HG02571 (cell line): Measurements from ENCODE around the gene TRMT61A.

ENCODE experiments used
- ATAC-seq: cut with Tn5 transposase; IDR thresholded peaks from one replicate; pipeline ENCODE4 v1.9.1; 2021; ENCODE audit warnings: mild to moderate bottlenecking, moderate library complexity; ENCODE audit not compliant: unreplicated experiment

TRMT61A gene

DNA sequence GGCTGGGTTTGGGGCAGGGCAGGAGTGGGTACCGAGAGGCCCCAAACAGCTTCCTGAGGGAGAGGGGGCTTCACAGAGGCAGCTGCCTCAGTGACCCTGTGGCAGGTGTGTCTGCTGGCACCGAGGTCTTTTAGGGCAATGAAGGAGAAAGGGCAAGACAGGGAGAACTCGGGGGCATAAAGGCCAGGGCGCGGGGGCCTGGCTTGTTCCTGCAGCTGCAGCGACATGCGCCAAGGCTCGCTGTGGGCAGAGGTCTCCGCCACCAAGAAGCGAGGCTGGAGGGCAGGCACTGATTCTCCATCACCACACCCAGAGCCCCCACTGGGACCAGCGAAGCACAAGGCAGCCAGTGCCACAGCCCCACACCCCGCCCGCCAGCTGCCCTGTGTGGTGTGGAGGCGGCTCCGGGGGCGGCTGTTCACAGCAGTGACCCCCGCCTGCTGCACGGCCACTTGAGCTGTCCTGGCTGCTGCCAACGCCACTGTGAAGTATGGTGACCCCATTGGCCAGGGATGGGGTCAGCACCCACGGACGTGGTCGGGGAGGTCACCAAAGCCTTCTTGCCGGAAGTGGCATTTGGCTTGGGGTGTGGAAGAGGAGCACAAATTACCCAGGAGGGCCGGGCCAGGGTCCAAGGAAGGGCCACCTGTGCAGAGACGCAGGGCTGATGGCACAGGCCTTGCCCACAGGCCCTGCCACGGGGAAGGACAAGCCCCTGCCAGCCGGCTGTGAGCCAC, 17.1 kb downstream of the TRMT61A start:
- ATAC-seq = no peak

DNA sequence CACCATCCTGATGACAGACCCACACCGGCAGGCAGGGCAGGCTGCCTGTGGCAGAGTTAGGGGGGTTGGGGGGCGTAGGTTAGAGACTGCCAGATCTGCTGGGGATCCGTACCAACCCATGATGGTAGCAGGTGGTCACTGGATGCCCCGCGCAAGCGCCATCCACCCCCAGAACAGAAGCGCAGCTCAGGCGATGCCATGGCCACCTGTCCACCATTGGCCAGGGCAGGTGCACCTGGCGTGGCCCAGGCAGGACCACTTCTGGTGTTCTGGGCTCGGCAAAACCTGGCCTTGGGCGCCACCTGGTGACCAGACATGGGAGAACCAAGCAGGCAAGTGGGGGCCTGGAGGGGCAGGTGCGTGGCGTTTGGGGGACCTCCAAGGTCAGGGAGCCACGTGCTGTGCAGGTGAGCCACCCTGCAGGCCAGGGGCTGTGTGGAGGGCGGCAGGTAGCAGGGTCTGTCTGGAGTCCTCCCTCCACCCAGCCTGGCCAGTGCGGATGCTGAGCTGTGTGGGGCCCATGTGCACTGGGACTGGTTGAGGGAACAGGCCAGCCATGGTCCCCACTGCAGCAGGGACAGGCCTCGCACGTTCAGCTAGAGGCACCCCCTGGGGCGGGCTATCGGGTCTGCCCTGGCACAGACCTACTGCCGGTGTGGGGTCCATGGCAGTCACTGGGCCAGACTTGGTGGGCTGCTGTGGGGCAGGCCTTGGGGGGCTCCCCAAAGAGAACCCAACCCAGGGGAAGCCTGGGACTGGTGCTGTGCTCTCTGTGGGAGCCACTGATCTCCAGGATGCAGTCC, 17.9 kb downstream of the TRMT61A start:
- ATAC-seq = no peak

DNA sequence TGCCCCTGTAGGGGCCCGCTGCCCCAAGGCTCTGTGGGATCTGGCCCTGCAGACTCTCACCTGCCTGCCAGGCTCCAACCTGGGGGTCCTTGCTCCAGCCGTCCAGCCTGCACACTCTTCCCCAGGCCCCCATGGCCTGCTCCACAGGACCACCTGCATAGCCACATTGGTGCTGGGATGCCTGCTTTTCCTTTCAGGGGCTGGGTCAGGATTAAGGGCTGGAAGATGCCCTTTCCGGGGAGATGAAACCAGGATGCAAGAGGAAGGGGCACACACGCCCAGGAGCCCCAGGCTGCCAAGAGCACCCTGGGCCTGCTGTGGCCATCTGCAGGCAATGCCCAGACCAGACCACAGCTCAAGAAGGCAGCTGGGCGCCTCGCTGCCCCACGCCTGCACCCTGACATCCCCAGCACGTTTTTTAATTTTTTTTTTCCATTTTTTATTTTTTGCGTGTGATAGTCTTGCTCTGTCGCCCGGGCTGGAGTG, 18.5 kb downstream of the TRMT61A start:
- ATAC-seq = no peak

DNA sequence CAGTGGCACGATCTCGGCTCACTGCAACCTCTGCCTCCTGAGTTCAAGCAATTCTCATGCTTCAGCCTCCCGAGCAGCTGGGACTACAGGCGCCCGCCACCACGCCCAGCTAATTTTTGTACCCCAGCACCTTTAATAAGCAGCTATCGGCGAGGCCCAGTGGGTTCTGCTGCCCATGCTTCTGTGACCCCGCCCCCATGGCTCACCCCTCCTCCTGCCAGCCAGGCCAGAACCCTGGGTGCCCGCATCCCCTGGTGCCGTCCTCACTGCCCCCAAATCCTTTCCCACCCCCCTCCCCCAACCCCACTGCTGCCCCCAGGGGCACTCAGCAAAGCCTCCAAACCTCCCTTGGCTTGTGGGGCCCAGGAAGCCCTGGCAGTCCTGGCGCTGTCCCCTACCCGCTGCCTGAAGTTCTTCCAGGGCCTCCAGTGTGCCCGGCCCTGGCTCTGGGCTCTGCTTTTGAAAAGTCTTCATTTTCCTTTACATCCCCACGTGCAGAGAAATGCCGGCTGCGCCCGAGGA, 19.0 kb downstream of the TRMT61A start:
- no peak for ATAC-seq

DNA sequence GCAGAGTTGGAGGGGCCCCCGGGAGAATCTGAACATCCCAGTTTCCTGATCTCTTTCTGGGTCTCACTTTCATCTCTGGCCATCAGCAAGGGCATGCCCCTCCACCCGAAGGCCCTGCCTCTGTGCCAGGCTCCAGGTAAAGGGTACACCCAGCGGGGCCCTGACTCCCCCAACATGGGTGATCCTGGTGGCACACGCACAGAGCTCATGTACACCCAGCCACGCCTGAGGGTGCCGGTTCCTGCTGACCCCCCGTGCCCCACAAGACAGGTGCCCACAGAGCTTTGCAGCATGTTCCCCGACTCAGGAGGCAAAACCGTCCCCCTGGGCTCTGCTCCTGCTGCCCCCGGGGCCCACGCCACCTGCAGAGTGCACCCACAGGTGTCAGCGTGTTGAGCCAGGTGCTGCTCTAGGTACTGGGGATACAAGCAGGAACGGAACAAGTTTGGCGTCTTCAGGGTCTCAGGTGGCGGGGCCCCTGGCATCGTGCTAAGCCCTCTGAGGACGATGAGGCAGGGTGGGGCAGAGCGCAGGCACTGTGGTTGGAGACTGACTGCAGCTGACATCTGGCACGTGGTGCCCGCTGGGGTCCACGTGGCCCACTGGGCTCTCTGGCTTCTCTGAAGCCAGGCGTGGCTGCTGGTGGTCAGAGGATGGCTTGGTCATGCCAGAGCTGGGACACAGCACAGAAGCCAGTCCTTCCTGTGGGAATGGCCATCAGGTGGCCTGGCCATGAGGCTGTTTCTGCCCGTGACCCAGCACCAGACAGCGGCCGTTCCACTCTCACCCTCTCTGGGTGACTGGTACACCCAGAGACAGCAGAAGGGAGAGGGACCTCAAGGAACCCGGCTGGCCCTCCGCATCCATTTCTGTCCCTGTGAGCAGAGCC, 19.7 kb downstream of the TRMT61A start:
- no peak for ATAC-seq

DNA sequence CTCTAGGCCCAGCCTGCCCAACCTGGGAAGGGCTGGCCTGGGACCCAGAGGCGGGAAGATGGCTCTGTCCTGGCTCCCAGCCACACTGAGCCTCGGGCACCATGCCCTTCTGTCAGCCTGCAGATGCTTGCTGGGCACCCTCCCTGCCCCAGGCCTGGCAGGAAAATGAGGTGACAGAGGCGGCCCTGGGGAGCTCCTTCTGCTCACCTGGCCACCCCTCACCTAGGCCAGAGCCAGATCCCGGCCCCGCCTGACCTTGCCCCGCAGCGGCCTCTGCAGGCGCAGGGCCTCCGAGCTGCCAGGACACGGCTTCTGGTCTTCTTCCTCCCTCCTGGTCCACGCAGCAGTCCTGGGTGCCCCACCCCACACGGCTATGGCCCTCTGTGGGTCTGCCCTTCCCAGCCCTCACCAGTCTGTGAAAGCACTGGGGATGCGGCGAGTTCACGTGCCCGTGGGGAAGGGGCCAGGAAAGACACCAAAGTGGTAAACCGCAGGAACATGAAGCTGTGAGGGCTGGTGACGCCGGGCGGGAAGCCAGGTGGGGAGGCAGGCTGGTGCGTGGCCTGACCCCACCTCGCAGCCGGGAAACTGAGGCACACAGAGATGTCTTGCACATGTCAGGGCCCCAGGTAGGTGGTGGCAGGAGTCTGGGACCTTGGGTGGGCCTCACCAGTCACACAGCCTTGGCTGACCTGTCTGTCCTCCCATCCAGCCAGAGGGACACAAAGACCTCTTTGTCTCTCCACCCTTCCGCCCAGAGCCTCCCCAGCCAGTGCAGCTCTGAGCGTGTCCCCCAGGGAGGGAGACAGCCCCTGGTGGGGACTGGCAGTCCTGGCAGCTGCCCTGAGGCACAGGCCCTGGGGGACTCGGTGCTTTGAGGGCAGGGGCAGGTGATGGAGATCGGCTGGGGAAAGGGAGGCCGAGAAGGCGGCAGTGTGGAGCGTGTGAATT, 20.6 kb downstream of the TRMT61A start:
- ATAC-seq = no peak

DNA sequence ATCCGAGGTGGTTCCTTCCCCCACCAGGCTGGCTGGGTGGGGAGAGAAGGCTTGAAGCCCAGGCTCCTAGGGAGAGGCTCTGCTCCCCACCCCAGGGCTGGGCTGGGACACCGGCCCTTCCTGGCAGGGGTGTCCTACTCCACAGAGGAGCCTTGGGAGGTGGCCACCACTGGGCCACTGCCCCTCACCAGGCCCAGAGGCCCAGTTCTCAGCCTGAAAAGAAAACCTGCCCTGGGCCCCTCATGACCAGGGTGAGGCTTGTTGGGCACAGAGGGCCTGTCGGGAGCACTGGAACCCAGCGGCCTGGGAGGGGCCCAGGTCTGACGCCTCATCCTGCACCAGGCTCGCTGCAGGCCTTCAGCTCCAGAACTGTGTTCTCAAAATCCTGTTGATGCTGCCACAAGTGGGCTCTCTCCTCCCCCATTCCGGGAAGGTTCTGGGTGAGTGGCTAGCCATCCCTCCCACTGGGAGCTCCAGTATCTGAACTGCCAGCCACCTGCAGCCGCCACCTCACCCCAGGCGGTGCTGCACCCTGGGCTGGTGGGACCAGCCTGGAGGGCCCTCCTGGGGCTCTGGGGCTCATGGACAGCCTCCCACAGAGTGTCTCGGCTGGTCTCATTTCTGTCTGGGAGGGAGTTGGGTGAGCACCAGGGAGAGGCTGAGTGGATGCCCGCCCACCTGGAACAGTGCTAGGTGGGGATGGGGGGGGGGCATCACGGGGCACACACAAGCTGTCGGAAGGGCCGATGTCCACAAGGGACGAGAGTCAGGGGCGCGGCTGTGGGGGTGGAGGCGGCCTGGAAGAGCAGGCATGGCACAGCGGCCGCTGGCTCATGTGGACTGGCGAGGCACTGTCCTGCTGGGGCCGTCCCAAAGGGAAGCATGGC, 21.7 kb downstream of the TRMT61A start:
- no peak for ATAC-seq

GRCh38 chr14:103551338-103551762, 22.4 kb downstream of the TRMT61A start:
- no peak for ATAC-seq

- ATAC-seq = no peak
Observed at GRCh38 chr14:103552011-103552845, 23.2 kb downstream of the TRMT61A start.

GRCh38 chr14:103552846-103553210, 23.8 kb downstream of the TRMT61A start:
- no peak for ATAC-seq

- no peak for ATAC-seq
Observed at GRCh38 chr14:103555559-103556337, 26.8 kb downstream of the TRMT61A start.

GRCh38 chr14:103556946-103557758, 28.2 kb downstream of the TRMT61A start:
- no peak for ATAC-seq

GRCh38 chr14:103558071-103558882, 29.3 kb downstream of the TRMT61A start:
- ATAC-seq = no peak

DNA sequence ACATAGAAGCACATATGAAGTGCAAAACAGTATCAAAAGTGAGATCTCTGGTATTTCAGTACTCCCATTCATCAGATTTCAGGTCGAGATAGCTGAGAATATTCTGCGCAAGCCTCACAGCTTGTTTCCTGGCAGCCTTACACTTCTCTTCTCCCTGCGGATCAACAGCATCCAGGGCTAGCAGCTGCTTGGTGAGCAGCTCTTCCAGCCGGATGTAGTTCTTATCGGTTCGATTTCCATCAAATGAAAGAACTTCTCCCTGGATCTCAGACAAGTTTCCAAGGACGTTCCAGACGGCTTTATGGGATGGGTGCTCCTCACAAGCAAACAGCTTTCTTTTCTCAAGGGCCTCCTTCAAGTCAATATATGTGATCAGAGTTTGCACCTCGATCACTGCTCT, 30.8 kb downstream of the TRMT61A start:
- ATAC-seq = no peak

DNA sequence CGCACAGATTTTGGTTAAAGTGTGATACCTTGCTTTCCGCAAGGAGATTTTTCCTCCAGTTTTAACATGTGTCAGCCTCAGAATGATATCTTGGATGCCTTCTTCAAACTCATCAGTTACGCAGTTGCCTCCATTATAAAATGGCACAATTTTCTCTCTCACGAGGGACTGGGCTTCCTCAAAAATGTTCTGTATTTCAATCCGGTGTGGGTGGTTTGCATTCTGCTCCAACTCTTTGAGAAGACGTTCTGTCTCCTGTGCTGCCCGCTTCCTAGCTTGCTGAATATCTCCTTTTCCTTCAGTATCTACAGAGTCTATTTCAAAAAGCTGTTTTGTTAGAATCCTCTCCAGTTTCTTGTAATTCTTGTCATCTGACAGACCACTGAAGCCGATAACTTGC, 31.7 kb downstream of the TRMT61A start:
- no peak for ATAC-seq
